Endothelial cell of umbilical vein (primary cell): ENCODE data around the gene CD276. TPM values are rescaled to one million over a fixed set of nuclear protein-coding genes. Genes with fewer than 3 reads are reported as not detected.

Experiments used
- BruUV-seq: library from RNA; stranded (reverse); fragments of 400-500 nt; replicated peaks from 2 replicates; lab custom pipeline; 2021; lab: Mats Ljungman, UMichigan
- CTCF ChIA-PET: fragments of 300-600, 350-600 bp; sonication (Branson Sonifier 250); formaldehyde crosslinking; loops from one replicate; lab custom pipeline; 2021; ENCODE audit warnings: antibody characterized with exemption, inconsistent platforms; lab: Charles Lee
- POLR2A ChIA-PET: fragments of 300-600, 350-600 bp; sonication (Branson Sonifier 250); formaldehyde crosslinking; loops from one replicate; lab custom pipeline; 2021; ENCODE audit warnings: antibody characterized with exemption, inconsistent platforms; lab: Charles Lee
- DNase-seq: peaks from one replicate; pipeline ENCODE4 v3.0.0-alpha.2; 2011; ENCODE audit warnings: low read depth, low spot score
- FAIRE-seq: peaks from 2 replicates; lab custom pipeline; 2011; peaks lifted over from hg19 to GRCh38; lab: Jason Lieb, UNC
- H2AFZ ChIP-seq: 2 replicates; pipeline ENCODE4 v1.6.0; 2012; ENCODE audit warnings: low read depth, low read length, control low read depth, inconsistent platforms
- H3K27ac ChIP-seq: 2 replicates; pipeline ENCODE4 v1.5.1; 2011; ENCODE audit warnings: low read depth, mild to moderate bottlenecking, control low read depth, low read length, moderate library complexity; ENCODE audit not compliant: insufficient read depth
- H3K27me3 ChIP-seq, 2 experiments: 2 replicates each; pipeline versions ENCODE4 v1.6.0 to v1.6.1; 2011; ENCODE audit warnings: low read length in 2 of 2, mixed read lengths in 1 of 2; ENCODE audit not compliant: control insufficient read depth in 2 of 2, insufficient read depth in 2 of 2
- H3K36me3 ChIP-seq, 2 experiments: 2 replicates in 1 of 2; 3 replicates in 1 of 2; pipeline ENCODE4 v1.5.1; 2011; ENCODE audit warnings: low read length in 2 of 2, mild to moderate bottlenecking in 1 of 2, moderate library complexity in 1 of 2; ENCODE audit not compliant: control insufficient read depth in 2 of 2, insufficient read depth in 2 of 2; ENCODE audit errors: extremely low read depth in 1 of 2
- H3K4me1 ChIP-seq: 3 replicates; pipeline ENCODE4 v1.5.1; 2011; ENCODE audit warnings: mild to moderate bottlenecking, low read length; ENCODE audit not compliant: control insufficient read depth, insufficient read depth; ENCODE audit errors: extremely low read depth
- H3K4me2 ChIP-seq: 2 replicates; pipeline ENCODE4 v1.6.1; 2011; ENCODE audit warnings: low read length, control low read depth, mixed read lengths; ENCODE audit not compliant: insufficient read depth
- H3K4me3 ChIP-seq, 3 experiments: fragments of 200-600 bp in 1 of 3; sonication (generic), shearing (Covaris generic) in 1 of 3; replicated peaks in 1 of 3; 2 replicates each; pipeline ENCODE4 v1.5.1; 2011 to 2016; ENCODE audit warnings: control low read depth in 3 of 3, low read length in 3 of 3, mild to moderate bottlenecking in 2 of 3, inconsistent platforms in 1 of 3, low read depth in 1 of 3, moderate library complexity in 1 of 3; ENCODE audit not compliant: insufficient read depth in 1 of 3
- H3K79me2 ChIP-seq: 2 replicates; pipeline ENCODE4 v1.6.0; 2012; ENCODE audit warnings: low read length, inconsistent platforms; ENCODE audit not compliant: control insufficient read depth, insufficient read depth
- H3K9ac ChIP-seq: replicated peaks from 2 replicates; pipeline ENCODE3; 2011; ENCODE audit warnings: low read length, control low read depth; ENCODE audit not compliant: insufficient read depth; ENCODE audit errors: extremely low read depth
- H3K9me1 ChIP-seq: replicated peaks from 3 replicates; pipeline ENCODE4 v1.6.0; 2011; ENCODE audit warnings: mild to moderate bottlenecking, low read length; ENCODE audit not compliant: control insufficient read depth, insufficient read depth; ENCODE audit errors: extremely low read depth
- H3K9me3 ChIP-seq: replicated peaks from 2 replicates; pipeline ENCODE4 v1.5.1; 2012; ENCODE audit warnings: low read length, inconsistent platforms; ENCODE audit not compliant: control insufficient read depth, insufficient read depth
- H4K20me1 ChIP-seq: replicated peaks from 2 replicates; pipeline ENCODE3; 2011; ENCODE audit warnings: mild to moderate bottlenecking, low read length; ENCODE audit not compliant: control insufficient read depth, insufficient read depth; ENCODE audit errors: extremely low read depth
- CTCF ChIP-seq, 2 donors: IDR thresholded peaks; 1 replicate in 1 of 2; 2 replicates in 1 of 2; pipeline ENCODE4 v1.5.1; 2011; ENCODE audit warnings: low read length in 2 of 2, mild to moderate bottlenecking in 2 of 2, moderate library complexity in 2 of 2, control low read depth in 1 of 2, inconsistent platforms in 1 of 2, low read depth in 1 of 2; ENCODE audit not compliant: insufficient read depth in 1 of 2; ENCODE audit errors: extremely low read depth in 1 of 2
- EZH2 ChIP-seq: IDR thresholded peaks from 2 replicates; pipeline ENCODE4 v1.6.1; 2012; ENCODE audit warnings: borderline replicate concordance, low read depth, mild to moderate bottlenecking, moderate library complexity, low read length, inconsistent platforms; ENCODE audit not compliant: severe bottlenecking
- FOS ChIP-seq: IDR thresholded peaks from 2 replicates; pipeline ENCODE4 v1.6.1; 2011; ENCODE audit warnings: mild to moderate bottlenecking, low read length, moderate library complexity, borderline replicate concordance; ENCODE audit not compliant: insufficient read depth
- GATA2 ChIP-seq: IDR thresholded peaks from 2 replicates; pipeline ENCODE4 v1.7.0; 2011; ENCODE audit warnings: low read depth, mild to moderate bottlenecking, moderate library complexity, mixed read lengths, low read length; ENCODE audit not compliant: insufficient read length, insufficient read depth
- JUN ChIP-seq: IDR thresholded peaks from 2 replicates; pipeline ENCODE4 v1.6.1; 2011; ENCODE audit warnings: borderline replicate concordance, low read depth; ENCODE audit not compliant: insufficient read length, insufficient read depth
- MAX ChIP-seq: IDR thresholded peaks from 2 replicates; pipeline ENCODE4 v1.6.1; 2011; ENCODE audit not compliant: insufficient read depth, insufficient read length
- MYC ChIP-seq: IDR thresholded peaks from one replicate; pipeline ENCODE4 v1.6.1; 2011; ENCODE audit warnings: mild to moderate bottlenecking, low read depth, low read length
- POLR2A ChIP-seq: IDR thresholded peaks from 2 replicates; pipeline ENCODE4 v1.6.1; 2012; ENCODE audit warnings: low read depth, mild to moderate bottlenecking, control low read depth, low read length
- POLR2AphosphoS5 ChIP-seq: IDR thresholded peaks from 2 replicates; pipeline ENCODE4 v1.6.1; 2012; ENCODE audit warnings: low read depth, mild to moderate bottlenecking, control low read depth, low read length, moderate library complexity; ENCODE audit not compliant: insufficient read depth
- dilution Hi-C: fragments of 300-500 bp; cut with MboI; formaldehyde crosslinking; loops from one replicate; pipeline ENCODE4 v1.15.0; 2019; ENCODE audit warnings: low sequenced_read_pairs; ENCODE audit not compliant: extremely low pct_ligation_motif_present
- intact Hi-C: fragments of 100-400 bp; cut with micrococcal nuclease; formaldehyde crosslinking; loops from one replicate; pipeline ENCODE4 v1.10.0; 2022
- polyA plus RNA-seq, 4 experiments: library from polyadenylated mRNA; depleted of rRNA in 3 of 4; stranded (reverse) in 3 of 4; unstranded in 1 of 4; fragments of >200 nt; gene quantifications; 2 replicates each; pipeline versions ENCODE4 v1.2.1 to v1.2.3, GENCODE V29; 2011 to 2012; ENCODE audit warnings: missing spikeins in 1 of 4
- total RNA-seq: library from RNA; stranded (reverse); gene quantifications from 2 replicates; pipeline ENCODE4 v1.2.3, GENCODE V29; 2021

CD276 gene
- total and polyA plus RNA-seq, 2 donors (not counting 3 experiments of a cell fraction or from before 2014, with no cell fraction given) = 73.6 to 85.7 TPM

- FAIRE-seq = no peak
- no peak overlapping the region for H3K27ac ChIP-seq
- intact Hi-C loops (no loop called here), dilution Hi-C loops (no loop called here)
- H3K27me3 ChIP-seq = no peaks in the 10 kb centered on the region
- H4K20me1 ChIP-seq = no peaks in the 10 kb centered on the region
- no peaks in the 10 kb centered on the region for H3K9me1 ChIP-seq
- H3K4me1 ChIP-seq = peaks cover 4% of the 10 kb centered on the region
- CTCF ChIA-PET = no interaction called here
- H3K9me3 ChIP-seq = no peaks in the 10 kb centered on the region
- H3K36me3 ChIP-seq = peaks cover 0 to 21% of the 10 kb centered on the region in 2 experiments
- POLR2A ChIA-PET = no interaction called here
- no peak overlapping the region for H3K9ac ChIP-seq
- no peak for TF ChIP-seq POLR2AphosphoS5
- no peak for TF ChIP-seq EZH2
- TF ChIP-seq MYC = no peak
- TF ChIP-seq FOS = no peak
- TF ChIP-seq GATA2 = no peak
- no peak for TF ChIP-seq MAX
- TF ChIP-seq POLR2A = no peak
- no peak for TF ChIP-seq CTCF (IDR thresholded peaks at IDR 0.05; ENCODE audit: extremely low read depth in 1 of 2, insufficient read depth in 1 of 2, low read depth in 1 of 2, low read length in 2 of 2)
- no peak for TF ChIP-seq JUN
- DNase-seq = no peak
- H3K4me3 ChIP-seq = no peak overlapping the region
- H3K4me2 ChIP-seq = no peak overlapping the region
- BruUV-seq = no TSS peak
- no peaks in the 10 kb centered on the region for H3K79me2 ChIP-seq
- no peak overlapping the region for H2AFZ ChIP-seq
These were observed 25.1 kb downstream of the CD276 start for GRCh38 chr15:73709241-73709640.
